NCI-H510A treated with DMSO at 0.1 percent for 48 hours (cell line): ENCODE results near the gene PTGFRN.
"Not testable (repeated sequence)": the region's sequence is repeated elsewhere in the genome, so short reads cannot be mapped to it uniquely, and the experiment has no call there.

Experiments
- DNase-seq: peaks from one replicate; lab custom pipeline; 2025; lab: John Stamatoyannopoulos, UW

Gene PTGFRN

DNA sequence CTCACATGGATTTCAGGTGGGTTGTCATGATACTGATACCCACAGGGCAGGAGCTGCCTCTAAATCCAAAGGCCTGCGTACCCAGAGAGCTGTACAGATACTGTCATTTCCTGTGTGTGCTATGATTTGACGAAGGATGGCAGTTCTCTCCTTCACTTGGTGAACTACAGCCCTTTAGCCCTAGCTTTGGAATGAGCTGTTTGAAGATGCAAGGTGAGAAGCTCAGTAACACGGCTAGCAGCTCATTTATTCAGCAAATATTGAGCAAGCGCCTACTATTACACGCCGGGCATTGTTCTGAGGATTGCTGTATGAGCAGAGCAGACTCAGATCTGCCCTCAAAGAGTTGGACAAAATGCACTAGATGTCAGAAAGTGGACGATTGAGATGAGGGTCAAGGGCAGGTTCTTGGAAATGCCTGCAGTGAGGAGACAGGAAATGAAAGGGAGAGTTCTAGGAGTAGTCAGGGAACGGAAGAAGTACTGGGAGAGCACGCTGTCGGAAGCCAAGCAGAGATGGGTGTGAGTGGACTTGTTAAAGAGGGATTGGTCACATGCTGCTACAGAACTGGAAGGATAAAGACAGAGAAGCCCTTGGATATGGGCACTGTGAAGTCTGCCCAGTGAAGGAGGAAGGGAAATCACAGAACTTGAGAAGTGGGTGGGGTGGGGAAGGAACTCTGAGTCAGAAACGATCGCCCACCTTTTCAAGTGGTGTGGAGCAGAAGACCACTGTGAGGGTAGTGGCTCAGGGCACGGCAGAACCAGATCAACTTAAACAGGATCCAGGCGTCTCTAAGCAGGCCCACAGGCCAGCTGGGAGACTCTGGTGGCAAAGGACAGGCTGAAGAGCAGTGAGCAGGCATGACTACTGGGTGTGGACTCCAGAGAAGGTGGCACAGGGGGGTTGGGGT lies 7.1 kb downstream of the PTGFRN start:
- DNase-seq: no peak

DNA sequence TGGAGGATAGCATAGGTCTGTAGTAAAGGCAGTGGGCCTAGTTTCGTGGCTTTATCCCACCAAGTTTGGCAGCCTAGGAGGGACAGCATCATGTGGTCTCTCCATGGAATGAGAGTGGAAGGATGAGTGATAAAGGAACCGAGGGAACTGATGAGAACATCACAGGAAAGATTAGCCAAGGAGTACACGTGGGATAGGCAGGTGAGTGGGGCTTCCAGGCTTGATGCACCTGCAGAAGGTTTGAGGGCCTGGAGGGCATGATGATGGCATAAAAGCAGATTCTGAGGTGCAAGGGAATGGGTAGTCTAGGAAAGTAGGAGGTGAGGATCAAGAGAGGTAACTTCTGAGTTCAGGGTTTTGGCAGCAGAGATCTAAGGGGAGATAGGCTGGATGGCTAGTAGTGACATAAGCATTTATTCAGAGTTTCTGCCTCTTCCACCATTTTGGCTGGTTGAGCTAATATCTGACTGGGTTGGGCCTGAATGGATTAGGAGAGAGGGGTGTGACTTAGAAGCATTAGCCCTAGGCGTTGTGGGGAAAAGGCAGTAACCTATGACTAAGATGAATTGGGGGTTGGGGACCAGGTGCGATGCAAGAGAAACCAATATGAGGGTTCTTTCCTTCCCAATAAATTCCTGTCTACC lies 9.1 kb downstream of the PTGFRN start:
- DNase-seq: no peak

DNA sequence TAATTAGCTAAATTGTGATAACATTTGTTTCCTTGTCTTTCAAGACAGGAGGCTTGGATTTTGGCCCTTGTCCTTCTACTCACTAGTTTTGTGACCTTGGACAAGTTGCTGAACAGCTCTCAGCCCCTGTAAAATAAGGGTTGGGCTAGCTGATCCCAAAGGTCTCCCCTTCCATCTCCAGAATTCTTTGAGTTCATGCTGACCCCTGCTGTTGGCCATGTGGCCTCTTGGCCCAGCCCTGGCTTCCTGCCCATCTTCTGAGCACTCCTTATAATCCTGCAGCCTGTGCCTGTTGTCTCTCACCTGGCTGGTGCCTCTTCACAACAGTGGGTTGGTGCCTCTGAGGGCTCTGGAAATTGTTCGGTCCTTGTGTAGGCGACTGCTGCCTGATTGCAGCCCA lies 10.1 kb downstream of the PTGFRN start:
- DNase-seq: peak; percentile 46

DNA sequence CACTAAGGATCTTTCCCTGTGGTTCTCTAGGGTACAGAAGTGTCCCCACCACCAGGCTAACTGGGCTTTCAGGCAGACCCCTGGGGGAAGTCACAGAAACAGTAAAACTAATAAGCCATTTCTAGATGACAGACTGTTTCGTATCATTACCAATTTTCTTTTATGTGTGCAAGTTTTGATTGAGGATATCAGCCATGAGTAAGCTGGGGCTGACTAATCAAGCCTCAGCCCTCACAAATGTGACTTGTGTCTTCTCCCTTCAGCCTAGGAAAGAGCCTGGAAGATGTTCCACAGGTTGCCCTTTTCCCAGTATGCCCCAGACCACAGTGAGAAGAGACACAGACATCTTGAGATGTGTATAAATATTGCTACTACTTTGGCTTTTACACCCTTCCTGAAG lies 10.5 kb downstream of the PTGFRN start:
- no peak for DNase-seq

DNA sequence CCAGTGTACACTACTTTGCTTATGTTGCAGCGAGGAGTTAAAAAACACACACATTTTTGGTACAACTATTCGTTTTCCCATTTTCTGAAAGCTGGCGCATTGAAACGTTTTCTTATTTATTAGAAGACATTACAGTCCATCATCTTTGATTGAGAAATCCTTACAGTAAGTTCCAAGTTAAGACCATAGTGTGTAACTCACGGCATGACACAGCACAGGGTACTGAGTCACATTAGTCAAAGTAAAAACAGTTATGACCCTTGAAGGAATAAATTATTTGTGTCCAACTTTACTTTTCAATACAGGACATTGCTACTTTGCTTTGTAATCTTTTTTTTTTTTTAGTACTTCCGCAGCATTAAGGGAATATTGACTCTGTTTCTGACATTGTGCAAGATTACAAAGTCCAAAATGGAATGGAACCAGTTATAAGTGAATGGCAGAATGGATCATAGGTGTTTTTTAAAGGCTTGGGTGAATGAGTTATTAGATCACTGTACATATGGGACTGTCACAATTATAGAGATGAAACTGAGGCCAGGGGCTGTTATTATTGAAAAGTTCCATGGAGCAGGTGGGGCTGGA lies 11.7 kb downstream of the PTGFRN start:
- DNase-seq: no peak

DNA sequence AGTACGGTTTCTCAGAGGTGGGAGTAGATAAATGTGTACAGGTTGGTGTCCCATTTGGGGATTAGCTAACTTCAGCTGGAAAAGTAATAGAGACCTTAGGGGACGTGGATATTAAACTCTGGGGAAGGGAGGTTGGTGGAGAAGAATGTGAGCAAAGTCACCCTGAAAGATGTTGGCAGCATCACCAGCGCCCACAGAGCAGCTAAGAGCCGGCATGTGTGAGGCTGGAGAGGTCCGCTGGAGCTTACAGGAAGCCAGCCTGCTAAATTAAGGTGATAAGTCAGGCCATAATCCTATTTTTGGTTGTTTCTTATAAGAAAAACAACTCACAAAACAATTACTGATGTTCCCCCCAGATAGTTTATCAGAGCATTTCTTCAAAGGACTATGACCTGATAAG lies 12.2 kb downstream of the PTGFRN start:
- DNase-seq: no peak

DNA sequence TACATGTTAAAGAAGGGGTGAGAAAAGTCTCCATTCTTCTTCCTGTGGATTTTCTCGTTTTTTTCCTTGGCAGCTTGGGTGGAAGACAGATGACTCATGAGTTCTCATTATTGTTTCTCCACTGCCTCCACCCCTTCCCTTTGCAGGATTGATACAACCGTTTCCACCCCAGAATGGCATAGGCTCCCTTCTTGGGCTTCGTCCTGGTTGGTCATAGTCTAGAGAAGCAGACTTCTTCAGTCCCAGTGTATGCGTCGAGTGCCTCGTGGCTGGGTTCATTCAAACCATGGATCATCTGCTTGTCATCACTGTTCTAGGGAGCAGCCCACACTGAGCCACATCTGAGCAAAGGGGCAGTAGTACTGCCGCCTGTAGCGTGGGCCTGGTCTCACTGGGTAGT lies 13.7 kb downstream of the PTGFRN start:
- DNase-seq: no peak

DNA sequence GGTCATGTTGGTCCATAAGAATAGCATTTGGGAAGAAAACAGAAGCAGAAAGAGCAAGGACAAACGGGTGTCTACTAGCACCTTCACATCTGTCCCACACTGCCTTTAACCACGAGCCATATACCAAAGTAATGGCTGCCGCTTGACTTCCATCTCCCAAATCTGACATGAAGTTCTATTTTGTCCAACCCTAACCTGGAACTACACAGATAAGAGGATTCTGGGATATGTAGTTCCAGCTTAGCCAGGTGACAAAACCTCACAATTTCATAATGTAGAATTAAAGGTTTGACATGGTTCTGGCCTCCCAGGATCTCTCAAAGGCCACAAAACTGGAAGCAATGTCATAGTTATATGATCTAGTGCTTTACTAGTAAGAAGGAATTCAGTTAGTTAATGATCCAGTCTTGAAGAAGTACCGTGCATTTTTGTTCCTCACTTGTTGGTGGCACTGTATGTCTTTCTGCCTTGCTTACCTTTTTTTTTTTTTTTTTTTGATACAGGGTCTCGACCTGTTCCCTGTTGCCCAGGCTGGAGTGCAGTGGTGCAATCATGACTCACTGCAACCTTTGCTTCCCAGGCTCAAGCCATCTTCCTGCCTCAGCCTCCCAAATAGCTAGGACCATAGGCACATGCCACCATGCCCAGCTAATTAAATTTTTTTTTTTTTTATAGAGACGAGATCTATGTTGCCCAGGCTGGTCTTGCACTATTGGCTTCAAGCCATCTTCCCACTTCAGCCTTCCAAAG lies 17.5 kb downstream of the PTGFRN start:
- DNase-seq: no peak

DNA sequence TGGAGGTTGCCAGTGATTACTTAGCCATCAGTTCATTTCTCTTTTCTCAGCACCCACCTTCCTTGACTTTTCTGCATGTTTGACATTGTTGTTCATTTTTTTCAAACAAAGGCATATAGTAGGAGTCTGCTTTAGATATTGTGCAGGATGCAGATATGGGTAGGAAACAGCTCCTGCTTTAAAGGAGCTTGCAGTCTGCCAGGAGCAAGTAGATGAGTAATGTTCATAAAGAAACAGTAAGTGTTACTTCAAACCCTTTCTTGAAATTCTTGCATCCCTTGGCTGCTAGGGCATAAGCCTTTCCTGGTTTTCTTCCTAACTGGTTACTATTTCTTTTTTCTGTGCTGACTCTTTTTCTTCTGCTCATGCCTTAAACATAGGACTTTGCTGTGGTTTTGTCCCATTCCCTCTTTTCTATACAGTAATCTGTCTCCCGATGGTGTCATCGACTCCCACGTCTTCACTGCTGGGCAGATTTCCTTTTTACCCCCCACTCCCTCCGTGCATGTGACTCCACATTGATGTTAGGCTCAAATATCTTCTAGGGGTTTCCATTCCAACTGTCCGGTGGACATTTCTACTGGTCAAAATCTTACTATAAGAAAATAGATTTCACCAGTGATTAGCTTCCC lies 20.4 kb downstream of the PTGFRN start:
- DNase-seq: no peak

DNA sequence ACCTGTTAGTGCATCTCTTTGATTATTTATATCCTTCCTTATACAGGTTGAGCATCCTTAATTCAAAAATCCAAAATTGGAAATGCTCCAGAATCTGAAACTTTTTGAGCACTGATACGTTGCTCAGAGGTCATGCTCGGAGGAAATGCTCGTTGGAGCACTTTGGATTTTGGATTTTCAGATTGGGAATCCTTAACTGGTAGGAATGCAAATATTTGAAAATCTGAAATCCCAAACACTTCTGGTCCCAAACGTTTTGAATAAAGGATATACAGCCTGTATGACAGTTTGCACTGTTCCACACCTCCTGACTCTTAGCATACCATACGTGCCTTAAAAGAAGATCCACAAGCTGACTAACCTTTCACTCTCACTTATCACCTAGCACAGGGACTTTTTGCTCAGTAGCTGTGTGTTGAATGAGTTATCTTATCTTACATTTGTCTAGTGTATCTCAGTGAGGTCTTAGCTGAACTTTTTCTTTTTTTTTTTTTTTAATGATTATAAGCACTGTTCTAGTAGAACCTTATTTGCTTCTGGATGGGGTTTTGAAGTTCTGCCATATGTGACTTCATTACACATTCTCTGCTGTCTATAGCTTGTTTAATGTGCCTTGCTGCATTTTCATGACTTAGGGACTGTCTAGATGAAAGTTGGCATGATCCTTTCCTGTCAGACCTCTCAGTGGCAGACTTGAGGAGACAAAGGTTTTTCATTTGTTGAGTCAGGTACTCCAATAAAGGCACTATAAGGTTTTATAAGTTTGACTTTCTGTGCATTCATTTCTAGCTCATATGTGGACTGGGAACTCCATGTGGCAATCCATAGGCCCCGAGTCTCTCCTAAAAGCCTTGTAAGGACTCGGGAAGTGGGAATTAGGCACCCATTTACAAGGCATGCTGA lies 21.6 kb downstream of the PTGFRN start:
- no peak for DNase-seq

DNA sequence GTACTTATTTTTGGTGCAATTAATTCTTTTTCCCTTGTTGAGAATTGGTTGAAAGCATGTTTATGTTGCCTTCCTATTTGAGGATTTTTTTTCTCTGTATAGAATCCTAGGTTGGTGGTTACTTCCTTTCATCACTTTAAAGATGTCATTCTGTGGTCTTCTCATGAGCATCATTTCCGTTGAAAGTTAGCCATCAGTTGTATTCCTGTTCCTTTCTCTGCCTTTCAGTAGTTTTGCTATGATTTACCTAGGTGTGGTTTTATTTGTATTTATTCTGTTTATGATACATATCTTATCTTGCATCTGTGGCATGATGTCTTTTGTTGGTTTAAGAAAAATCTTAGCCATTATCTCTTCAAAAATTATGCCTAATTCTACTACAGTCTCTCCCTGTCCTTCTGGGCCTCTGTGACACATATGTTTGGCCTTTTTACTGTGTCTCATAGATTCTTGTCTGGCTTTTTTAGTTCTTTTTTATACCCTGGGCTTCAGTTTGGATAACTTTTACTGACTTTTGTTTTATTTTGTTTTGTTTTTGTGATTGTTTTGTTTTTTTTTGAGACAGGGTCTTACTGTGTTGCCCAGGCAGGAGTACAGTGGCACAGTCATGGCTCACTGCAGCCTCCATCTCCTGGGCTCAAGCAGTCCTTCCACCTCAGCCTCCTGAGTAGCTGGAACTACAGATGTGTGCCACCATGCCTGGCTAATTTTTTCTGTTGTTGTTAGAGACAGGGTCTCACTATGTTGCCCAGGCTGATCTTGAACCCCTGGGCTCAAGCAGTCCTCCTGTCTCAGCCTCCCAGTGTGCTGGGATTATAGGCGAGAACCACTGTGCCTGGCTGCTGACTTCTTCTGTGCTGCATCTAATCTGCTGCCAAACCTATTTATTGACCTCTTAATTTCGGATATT lies 24.1 kb downstream of the PTGFRN start:
- no peak for DNase-seq

DNA sequence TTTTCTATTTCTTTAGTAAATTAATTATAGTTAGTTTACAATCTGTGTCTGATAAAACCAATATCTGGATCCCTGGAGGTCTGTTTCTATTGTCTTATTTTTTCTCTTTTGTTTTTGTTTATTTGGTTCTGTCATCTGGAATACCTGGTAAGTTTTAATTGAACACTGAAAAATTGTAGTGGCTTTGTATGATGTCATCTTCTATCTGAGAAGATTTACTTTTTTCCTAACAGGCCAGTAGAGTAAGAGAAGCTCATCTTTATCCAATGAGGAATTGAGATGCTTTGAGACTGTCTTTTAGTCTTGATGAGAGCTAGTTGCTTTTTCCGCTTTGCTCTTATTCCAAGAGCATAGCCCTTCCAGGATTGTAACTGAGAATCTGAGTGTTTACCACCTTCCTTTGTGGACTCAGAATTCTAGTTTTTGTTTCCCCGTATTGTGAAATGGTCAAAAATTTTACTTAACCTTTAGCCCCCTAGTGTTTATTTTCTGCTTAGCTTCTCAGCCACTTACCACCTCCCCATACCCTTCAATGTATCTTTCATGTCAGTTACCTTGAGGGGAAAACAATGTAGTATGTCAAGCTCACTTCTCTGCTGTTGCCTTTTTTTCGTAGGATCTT lies 25.0 kb downstream of the PTGFRN start:
- DNase-seq: no peak

DNA sequence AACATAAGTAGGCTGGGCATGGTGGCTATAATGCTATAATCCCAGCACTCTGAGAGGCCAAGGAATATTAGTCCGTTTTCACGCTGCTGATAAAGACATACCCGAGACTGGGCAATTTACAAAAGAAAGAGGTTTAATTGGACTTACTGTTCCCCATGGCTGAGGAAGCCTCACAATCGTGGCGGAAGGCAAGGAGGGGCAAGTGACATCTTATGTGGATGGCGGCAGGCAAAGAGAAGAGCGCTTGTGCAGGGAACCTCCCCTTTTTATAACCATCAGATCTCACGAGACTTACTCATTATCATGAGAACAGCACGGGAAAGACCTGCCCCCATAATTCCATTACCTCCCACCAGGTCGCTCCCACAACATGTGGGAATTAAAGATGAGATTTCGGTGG lies 28.5 kb downstream of the PTGFRN start:
- DNase-seq: no peak

DNA sequence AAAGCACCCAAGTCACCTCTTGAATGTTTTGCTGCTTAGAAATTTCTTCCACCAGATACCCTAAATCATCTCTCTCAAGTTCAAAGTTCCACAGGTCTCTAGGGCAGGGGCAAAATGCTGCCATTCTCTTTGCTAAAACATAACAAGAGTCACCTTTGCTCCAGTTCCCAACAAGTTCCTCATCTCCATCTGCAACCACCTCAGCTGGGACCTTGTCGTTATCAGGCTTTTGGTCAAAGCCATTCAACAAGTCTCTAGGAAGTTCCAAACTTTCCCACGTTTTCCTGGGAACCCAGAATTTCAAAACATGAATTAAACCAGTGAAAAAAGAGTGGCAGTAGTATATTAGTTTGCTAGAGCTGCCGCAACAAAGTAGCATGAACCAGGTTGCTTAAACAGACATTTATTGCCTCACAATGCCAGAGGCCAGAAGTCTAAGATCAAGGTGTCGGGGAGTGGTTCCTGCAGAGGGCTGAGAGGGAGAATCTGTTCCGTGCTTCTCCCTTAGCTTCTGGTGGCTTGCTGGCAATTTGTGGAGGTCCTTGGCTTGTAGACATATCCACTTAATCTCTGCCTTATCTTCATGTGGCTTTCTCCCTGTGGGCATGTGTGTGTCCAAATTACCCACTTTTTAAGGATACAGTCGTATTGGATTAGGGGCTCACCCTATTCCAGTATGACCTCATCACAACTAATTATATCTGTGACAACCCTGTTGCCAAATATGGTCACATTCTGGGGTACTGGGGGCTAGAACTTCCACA lies 30.2 kb downstream of the PTGFRN start:
- DNase-seq: not testable (repeated sequence)

DNA sequence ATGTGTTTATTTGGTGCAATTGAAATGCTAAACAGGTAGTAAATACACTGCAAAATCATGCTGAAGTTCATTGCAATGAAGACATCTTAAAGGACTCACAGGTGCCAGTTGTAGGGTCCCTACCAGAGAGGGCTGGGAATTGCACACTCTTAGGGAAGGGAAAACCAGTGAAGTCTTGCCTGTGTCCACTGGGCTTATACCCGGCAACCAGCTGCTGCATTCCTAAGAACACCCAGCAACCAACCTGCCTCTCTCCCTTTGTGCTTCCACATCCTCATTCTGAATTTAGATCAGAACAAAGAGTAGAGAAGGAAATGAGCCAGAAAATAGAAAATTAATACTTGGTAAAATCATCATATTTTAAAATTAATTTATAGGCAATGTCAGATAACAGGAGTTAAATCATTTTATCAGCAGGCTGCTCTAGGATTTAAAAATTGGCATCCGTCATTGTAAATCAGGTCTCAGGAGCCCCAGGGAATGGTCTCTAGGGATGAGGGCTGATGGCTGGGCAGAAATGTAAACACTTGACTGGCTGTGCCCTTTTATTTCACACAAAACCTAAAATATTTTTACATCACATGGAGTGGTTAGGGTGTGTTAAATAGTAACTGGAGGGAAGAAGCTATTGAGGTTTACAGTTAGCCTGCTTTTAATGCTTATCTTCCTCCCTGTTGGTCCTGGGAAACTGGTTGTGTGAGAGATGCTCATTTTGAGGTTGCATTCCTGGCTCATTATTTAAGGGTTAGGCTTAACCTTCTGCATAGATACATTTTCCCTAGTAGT lies 31.3 kb downstream of the PTGFRN start:
- no peak for DNase-seq

DNA sequence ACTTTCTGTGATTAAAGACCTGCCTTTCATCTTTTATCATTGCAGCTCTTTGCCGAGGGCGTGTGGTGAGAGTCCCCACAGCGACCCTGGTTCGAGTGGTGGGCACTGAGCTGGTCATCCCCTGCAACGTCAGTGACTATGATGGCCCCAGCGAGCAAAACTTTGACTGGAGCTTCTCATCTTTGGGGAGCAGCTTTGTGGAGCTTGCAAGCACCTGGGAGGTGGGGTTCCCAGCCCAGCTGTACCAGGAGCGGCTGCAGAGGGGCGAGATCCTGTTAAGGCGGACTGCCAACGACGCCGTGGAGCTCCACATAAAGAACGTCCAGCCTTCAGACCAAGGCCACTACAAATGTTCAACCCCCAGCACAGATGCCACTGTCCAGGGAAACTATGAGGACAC lies 32.0 kb downstream of the PTGFRN start:
- no peak for DNase-seq

DNA sequence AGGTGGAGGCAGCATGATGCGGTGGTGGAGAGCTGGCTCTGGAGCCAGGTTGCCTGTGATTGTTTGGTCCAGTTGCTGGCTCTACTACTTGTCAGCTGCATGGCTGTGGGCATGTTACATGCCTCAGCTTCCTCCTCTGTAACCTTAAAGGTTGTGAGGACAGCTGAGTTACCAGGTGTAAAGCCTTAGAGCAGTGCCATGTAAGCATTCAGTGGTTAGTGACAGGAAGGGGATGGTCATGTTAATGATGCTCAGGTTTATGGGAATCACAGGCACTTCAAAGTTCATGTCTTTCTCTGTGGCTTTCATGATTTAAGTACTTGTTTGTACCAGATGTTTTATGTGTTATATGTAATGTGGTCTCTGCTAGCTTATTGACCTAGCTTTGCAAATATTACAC lies 32.6 kb downstream of the PTGFRN start:
- DNase-seq: no peak

DNA sequence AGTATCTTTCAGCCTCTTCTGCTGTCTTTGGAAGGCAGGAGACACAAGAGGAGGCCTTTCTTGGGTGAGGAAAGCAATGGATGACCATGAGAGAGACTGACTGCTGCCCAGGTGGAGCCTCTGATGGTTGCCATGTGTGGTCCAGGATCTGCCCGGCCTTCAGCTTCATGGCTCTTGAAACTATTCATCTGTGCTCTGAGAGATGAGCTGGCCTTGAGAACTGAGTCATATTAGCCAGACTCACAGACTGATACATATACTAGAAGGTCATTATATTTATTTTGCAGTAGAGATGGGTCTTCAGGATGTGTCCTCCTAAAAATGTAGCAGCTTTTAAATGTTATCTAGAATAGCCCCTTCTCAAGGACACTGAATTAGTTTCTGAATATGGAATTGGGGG lies 33.7 kb downstream of the PTGFRN start:
- DNase-seq: no peak
